Measurements from ENCODE around the gene RPS6KA2.

RPS6KA2 gene

GRCh38 chr6:166420351-166420750, 206.7 kb downstream of the RPS6KA2 start:
- POLR2A ChIA-PET, result no interaction called here
- no peak for TF ChIP-seq CTCF (IDR thresholded peaks at IDR 0.05; ENCODE audit: control extremely low read depth, extremely low read depth, low read depth, missing control alignments)
- CTCF ChIA-PET, result no interaction called here
- DNase-seq (ENCODE audit: extremely low spot score), result no peak

GRCh38 chr6:166419717-166420116, 207.3 kb downstream of the RPS6KA2 start:
- ChIA-PET CTCF (no interaction called here), POLR2A (no interaction called here)
- TF ChIP-seq CTCF (IDR thresholded peaks at IDR 0.05; ENCODE audit: control extremely low read depth, extremely low read depth, low read depth, missing control alignments), result no peak
- DNase-seq (ENCODE audit: extremely low spot score), result no peak

- no peak for TF ChIP-seq CTCF (IDR thresholded peaks at IDR 0.05; ENCODE audit: control extremely low read depth, extremely low read depth, low read depth, missing control alignments)
- peak; percentile 58 for DNase-seq (ENCODE audit: extremely low spot score)
- CTCF ChIA-PET, result interaction anchor here (1.1 kb wide), 1 partner anchor 14 kb away, joined by 3 read pairs; no protein-coding TSS in a partner anchor
- POLR2A ChIA-PET, result no interaction called here
Observed at GRCh38 chr6:166419286-166419685, 207.8 kb downstream of the RPS6KA2 start.

- no peak for TF ChIP-seq CTCF (IDR thresholded peaks at IDR 0.05; ENCODE audit: control extremely low read depth, extremely low read depth, low read depth, missing control alignments)
- ChIA-PET POLR2A (no interaction called here), CTCF (interaction anchor here (1.0 to 1.1 kb wide), 3 partner anchors 15 to 18 kb away, joined by 3 read pairs; no protein-coding TSS in a partner anchor)
- no peak for DNase-seq (ENCODE audit: extremely low spot score)
Observed at GRCh38 chr6:166418691-166419143, 208.3 kb downstream of the RPS6KA2 start.

GRCh38 chr6:166417285-166417691, 209.8 kb downstream of the RPS6KA2 start:
- TF ChIP-seq CTCF (IDR thresholded peaks at IDR 0.05; ENCODE audit: control extremely low read depth, extremely low read depth, low read depth, missing control alignments), result no peak
- DNase-seq (ENCODE audit: extremely low spot score), result no peak
- POLR2A ChIA-PET, result no interaction called here
- CTCF ChIA-PET, result no interaction called here

- DNase-seq (ENCODE audit: extremely low spot score), result no peak
- no peak for TF ChIP-seq CTCF (IDR thresholded peaks at IDR 0.05; ENCODE audit: control extremely low read depth, extremely low read depth, low read depth, missing control alignments)
- CTCF ChIA-PET, result interaction anchor here (1.6 kb wide), 1 partner anchor 181 kb away, joined by 3 read pairs; no protein-coding TSS in a partner anchor
- POLR2A ChIA-PET, result no interaction called here
Observed at GRCh38 chr6:166415833-166416347, 211.2 kb downstream of the RPS6KA2 start.

Data from GM10248 (cell line).